Stimulated activated CD8-positive, alpha-beta memory T cell treated with anti-CD3 and anti-CD28 coated beads, Interleukin-12 subunit alpha, Interleukin-12 subunit beta, amount 100 ng/mL, for 24 hours (primary cell): ENCODE measurements around the gene UROC1.

Experiments
- DNase-seq: peaks from one replicate; pipeline ENCODE4 v3.0.0-alpha.2; 2020; ENCODE audit errors: extremely low read depth

UROC1 gene

DNA sequence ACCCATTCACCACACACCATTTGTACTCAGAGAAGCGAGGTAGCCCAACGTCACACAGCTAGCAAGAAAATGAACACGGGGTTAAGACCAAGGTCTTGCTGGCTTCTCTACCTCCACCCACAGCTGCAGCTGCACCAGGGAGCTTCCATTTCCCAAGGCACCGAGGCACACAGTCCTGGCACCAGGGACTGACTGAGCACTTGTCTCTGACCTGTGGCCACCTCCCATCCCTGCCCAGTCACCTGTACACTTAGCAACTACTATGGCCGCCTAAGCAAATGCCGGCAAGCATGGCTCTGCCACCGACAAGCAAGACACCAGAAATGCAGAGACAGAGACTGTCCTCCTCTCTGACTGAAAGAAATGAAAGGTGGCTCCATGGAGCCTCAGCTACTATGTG lies 57.2 kb downstream of the UROC1 start:
- DNase-seq: no peak

DNA sequence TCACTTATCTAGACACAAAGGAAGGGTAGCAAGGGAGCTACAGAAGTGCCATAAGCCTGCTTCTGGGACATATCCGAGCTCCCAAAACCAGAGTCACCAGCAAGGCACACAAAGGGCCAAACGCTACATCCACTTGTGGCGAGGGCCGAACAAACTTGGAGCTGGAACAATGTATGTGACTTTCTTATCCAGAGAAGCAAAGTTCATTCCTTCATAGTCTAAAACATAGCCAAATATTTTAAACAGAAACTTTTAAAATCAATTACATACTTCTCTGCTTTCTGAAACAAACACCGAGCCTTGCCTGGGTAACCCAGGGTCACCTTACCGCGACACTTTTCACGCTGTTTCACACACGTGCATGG lies 57.8 kb downstream of the UROC1 start:
- no peak for DNase-seq

DNA sequence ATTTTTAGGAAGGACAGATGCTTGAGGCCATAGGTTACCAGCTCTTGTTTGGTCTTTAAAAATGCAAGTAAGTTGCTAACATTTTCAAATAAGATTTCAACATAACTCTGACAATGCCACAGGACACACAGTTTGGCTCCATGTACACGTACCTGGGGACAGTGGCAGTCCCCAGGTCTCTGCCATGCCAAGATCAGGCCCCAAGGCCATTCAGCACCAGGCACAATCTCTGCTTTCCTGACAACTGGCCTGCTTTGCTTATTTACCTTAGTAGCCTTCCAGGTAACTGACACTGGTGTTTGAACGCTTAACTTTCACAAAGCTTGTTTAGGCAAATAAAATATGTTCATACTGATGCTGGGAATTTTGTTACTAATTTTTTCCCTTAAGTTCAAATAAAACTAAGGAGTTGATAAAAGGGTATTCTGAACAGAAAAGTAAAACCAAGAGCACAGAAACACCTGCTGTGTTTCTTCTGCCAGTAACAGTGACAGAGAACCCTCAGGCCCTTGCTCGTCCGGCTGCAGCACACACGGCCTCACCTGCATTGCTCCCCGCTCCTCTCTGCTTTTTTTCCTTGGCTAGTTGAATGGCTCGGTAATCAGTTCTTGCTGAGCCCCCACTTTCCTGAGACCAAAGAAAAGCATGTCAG lies 58.3 kb downstream of the UROC1 start:
- DNase-seq: no peak

DNA sequence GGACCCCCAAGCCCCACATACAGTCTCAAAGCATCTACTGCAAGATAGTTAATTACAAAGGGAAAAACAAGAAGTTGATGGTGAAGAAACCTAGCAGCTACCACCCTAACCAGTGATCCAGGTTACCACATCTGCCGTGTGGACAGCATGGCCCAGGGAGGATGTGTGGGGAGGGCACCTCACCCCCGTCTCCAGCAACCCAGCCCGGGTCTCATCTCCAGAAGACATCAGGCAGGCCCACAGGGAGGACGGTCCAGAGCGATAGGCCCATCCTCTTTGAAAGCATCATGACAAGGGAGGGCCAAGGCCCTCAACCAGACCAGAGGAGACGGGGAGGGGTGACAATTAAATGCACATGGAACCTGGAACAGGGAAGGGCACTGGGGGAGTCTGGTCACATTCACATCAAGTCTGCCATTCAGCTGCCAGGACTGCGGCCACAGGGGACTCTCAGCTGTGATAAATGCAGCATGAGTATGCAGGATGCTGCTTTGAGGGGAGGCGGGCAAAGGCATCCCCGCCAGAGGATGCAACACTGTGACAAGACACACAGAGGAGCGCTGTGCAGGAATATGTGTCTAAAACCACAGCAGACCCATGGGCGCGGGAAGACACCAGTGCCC lies 60.7 kb downstream of the UROC1 start:
- DNase-seq: no peak

DNA sequence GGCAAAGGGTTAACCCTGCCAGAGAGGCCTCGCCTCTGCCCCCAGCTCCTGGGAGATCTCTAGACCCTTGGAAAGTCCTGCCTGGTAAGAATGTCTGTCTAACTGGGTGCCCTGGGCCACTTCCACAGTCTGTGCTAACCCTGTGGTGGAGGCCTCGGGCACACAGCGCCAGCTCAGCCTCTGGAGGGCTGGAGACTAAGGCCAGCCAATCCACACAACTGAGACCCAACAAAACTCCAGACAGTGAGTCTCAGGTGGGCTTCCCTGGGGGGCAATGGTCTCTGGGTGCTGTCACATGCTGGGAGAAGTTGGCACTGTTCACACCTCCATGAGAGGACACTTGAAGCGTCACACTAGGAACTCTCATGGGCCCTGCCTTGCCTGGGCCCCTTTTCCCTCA lies 61.4 kb downstream of the UROC1 start:
- DNase-seq: no peak

DNA sequence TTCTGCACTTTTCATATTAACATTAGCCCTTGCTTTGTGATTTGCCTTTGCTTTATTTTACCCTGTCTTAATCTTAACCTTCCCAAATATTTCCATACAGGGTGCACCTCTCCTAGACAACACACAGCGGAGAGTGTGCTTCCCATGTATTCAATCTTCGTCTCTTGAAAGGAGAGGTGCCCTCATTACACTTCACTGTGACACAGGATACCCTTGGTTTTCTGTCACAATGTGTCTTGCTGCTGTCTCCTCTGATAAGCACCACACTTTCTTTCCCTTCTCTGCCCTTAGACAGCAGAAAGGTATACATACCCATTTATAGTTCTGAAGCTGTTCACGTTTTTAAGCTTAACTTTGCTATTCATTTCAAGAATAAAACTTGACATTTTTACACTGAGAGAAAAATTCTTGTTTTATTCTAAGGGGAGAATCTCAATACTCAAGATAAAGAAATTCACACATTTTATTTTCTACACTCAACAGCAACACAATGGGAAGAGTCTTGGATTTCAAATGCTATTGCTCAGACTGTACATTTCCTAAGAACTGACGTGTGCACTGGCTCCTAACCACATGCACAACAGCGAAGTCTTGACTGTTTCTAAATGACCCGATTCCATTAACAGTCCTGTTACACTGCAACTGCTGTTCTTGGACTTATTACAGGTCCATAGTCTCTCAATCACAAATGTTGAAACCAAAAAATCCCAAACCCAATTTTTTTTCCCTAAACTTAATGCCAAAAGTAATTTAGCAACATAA lies 63.0 kb downstream of the UROC1 start:
- no peak for DNase-seq

DNA sequence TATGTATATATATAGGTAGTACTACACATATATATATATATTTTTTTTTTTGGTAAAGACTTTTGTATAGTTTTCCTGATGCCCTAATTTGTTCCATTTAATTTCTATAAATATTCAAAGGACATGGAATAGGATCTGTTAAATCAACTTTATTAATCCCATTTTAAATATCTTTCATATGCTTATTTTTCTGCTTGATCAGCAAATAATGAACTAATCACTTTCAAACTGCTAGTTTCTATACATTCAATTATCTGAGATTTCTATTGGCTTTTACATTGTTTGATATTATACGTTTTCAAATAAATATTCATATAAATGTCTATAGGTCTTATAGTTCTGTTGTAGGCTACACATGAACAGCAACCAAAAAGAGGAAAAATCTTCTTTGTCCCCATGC lies 63.5 kb downstream of the UROC1 start:
- DNase-seq: no peak

DNA sequence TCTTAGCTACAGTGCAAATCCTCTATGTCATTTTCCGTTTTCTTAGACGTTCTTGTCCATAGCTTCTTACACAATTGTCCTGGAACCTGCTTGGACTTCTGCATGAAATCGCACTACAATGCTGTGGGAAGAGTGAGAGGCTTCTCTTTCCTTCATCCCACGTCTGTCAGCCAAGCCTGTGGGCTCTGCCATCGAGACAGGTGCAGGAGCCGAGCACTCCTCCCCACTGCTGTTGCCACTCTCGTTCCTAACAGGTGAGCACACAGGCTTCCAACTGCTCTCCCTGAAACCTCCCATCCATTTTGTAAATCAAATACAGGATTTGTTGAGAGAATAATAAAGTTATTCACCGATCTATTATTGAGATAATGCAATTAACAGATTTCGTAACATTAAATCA lies 65.4 kb downstream of the UROC1 start:
- no peak for DNase-seq

DNA sequence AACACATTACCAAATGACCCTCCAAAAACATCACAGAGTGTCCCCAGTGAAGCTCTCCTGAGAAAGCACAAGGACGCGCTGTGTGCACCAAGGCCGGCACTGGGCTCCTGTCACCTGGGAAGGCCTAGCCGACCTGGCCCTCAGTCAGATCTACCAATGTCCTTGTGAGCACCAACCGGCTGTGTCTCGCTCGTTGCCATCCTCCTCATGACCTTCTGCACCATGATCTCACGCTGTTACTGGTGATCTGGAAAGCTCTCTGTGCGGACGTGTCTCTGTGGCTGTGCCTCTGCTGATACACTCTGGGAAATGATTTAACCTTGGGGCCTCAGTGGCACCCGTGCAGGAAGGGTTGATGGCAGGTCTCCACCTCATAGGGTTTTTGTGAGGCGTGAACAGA lies 66.1 kb downstream of the UROC1 start:
- DNase-seq: no peak

DNA sequence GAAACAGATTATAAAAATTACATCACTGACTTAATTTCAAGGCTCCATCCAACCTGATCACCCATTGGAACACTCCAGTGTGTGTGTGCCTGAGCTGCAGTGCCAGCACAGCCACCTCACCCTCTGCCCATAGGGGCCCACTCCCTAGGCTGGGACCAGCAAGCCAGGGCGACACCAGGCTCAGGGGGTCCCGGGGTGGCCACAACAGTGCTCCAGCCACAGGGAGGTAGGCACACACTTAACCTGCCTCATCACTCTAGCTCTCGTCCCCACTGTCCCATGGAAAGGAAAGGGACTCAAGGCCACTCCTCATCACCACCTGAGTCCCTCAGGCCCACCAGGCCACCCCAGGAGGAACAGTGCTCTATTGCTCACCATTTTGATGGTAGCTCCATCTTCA lies 66.8 kb downstream of the UROC1 start:
- no peak for DNase-seq

DNA sequence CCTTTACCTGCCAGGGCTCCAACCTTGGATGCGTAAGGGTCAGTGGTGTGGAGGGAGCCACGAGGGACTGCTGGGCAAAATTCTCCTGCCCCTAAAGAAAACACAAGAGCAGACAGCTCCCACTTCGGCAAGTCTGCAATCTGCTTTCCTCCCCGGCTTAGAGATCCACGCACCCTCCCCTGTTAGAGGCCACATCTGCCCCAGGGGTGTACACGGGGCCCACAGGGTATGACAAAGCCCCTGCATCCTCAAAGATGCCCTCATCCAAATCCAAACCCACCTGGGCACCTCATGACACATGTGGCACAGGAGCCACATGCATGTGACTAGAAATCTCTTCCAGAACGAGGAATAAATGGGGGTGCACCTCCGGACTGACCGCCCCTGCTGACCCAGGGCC lies 67.4 kb downstream of the UROC1 start:
- no peak for DNase-seq

DNA sequence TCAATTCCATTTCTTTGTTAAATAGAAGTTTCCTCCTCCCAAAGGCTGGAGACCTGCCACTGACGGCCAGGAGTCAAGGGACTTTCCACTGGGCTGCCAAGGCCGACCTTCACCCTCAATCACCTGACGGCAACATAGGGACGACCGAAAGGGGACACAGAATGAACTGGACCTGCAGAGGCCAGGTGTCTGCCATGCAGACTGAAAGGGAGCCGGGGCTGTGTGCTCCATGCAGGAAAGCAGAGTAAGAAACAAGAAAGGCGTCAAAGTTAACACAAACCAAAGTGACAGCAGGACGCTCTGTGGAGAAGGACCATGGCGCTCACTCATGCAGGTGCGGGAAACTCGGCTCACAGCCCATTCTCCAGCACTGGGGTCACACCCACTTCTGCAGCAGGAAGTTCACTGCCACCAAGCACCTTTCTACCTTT lies 67.9 kb downstream of the UROC1 start:
- DNase-seq: no peak

DNA sequence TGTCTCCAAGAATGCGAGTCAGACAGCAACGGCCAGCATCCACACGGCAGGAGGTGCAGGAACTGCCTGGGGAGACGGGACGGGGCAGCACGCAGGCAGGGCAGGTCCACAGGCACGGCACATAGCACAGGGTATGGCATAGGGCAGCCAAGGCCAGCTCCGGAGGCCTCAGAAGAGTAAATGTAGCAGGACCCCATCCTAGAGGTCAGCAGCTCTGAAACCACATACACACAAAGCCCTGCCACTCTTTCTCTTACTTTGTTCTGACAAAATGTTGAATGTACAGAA lies 68.7 kb downstream of the UROC1 start:
- DNase-seq: no peak

DNA sequence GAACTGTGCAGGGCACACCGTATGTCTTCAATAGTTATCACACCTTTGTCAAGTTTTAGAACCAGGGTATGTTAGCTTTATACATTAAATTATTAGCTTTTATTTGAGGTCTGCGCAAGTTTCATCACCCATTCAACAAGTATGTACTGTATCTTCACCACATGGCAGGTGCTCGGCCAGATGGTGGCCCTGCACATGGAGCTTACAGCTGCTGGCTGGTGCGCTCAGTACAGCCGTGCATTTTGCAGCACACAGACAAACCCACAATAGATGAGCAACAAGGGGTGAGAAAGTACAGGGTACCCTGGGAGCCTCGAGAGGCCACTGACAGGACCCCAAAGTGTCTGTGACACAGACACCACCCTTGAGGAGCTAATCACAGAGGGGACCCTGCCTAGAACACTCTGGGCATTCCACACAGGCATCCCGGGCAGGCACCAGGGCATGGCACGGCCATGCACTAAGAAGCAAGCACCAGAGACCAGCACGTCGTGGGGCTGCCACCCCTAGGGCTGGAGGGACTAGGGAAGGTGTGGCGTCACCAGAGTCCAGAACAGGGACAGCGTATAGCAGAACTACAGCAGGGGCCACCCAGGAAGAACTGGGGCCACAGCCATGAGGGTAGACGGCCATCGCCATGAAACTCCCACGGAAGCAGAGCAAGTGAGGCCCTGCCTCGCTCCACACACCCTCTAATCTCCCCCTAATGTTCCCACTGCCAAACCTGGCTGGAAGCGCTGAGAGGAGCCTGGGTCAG lies 69.3 kb downstream of the UROC1 start:
- DNase-seq: no peak

DNA sequence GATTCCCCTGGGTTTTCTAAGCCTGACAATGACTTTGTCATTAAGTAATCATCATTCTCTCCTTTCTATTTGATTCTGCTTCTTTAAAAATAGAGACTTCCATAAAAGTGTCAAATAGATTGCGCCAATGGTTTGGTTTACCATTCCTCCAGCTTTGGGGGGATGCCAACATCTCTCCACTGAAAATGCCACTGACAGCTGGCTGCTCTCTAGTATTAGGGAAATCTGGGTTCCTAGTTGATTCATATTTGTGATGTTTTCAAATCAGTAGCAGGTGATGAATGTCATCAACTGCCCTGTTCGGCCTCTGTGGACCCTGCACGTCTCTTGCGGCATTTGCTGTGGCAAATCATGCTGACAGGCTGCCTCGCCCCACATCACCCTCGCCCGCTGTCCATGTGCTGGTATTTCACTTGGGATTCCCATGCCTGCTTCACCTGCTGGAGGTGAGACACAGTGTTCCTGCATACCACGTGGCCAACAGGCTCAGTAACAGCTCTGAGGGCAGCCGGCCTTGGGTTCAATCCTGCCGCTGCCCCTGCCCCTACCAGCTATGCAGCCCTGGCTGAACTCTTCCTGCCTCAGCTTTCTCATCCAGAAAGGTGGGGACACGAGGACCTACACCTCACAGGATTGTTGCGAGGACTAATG lies 70.0 kb downstream of the UROC1 start:
- DNase-seq: no peak

DNA sequence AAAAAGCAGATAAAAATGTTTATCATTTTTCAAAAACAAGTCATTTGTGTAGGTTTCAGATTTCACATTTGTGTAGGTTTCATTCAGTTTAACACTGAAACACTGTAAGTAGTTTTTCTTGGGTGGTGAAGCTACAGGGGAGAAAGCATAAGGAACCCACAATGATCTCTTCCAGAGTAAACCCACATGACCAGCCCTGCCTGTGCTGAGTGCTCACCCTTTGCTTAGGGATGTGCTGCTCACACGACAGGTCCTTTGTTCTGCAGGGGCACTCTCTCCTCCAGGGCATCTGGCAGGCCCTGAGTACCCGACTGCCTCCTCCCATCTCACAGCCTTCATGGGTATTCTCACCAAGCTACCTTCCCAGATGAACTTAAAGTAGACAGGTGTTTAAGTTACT lies 70.8 kb downstream of the UROC1 start:
- no peak for DNase-seq

DNA sequence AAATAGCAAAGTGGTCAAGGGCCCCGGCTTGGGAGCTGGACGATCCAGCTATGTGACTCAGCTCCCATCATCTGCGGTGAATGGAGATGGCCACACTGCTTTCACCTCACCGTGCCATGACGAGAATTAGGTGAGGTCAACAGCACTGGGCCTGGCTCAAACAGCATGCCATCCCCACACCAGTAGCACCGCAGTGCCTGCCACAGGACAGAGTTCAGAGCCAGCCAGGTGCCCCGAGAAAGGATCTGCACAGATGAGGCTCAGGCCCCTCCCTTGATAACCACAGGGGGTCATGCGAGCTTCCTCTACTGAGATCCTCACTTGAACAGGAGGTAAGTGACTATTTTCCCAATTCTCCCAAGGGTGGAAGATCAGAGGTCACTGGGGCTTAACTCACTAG lies 71.3 kb downstream of the UROC1 start:
- DNase-seq: no peak

DNA sequence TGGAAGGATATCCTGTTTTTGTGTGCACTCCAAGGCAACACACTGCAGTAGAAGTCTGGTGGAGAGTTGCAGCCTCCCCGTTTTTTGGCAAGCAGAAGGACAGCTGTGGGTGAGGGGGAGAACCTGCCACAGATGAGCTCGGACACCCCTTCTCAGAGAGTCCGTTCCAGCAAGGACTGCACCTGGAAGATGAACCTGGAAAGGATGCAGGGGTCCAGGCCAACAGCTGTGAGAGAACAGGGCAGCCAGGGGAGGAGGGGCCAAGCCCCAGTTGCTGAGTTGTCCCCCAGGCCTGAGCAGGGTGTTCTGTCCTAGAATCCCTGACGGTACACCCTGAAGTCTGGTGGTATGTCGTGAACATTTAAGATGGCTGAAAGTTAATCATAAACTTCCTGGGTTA lies 72.1 kb downstream of the UROC1 start:
- no peak for DNase-seq

DNA sequence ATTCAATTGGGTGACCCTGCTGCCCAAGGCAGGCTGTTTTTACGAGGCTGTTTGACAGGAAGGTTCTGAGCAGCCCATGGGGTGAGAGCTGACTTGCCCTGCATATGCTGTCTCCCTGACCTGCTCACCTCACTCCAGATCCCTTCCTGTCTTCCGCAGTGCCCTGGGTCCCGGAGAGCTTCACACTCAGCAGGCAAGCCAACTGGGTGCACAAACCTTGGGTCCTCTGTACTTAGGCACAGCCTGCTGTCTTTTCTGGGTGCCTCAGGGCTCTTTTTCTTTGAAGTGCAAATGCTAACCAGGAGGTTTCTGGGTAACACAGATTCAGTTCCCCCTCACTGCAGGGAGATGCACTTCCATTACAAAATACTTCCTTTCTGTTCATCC lies 74.7 kb downstream of the UROC1 start:
- DNase-seq: no peak

DNA sequence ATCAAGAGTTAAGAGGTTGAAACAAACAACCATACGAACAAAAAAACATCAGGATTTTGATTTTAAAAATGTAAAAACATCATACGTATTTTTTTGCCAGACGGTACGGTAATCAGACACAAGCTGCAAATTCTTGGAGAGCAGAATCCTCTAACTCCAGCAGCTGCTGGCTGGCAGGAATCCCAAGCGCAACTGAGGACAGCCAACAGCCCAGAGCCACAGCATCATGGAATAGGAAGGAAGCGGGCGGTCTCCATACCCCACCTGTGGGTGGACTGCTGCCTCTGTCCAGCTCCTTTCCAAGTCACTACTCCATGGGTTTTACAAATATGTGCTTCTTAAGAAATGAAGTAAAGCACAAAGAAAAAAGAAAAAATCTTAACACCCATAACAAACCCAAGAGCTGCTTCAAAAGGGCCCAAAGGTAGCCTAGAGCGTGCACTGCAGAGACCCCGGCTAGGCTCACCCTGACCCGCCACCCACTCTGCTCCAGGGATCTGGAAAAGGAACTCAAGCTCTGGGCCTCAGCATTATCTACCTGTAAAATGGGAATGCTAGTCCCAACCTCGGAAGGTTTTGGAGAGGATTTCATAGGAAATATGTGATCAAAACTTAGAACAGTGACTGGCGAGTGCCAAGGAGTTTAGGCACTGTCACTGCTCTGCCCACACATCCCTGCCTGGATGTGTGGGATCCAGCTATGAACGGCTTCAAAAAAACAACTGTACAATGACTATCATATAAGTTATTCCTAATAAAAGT lies 75.3 kb downstream of the UROC1 start:
- DNase-seq: no peak

DNA sequence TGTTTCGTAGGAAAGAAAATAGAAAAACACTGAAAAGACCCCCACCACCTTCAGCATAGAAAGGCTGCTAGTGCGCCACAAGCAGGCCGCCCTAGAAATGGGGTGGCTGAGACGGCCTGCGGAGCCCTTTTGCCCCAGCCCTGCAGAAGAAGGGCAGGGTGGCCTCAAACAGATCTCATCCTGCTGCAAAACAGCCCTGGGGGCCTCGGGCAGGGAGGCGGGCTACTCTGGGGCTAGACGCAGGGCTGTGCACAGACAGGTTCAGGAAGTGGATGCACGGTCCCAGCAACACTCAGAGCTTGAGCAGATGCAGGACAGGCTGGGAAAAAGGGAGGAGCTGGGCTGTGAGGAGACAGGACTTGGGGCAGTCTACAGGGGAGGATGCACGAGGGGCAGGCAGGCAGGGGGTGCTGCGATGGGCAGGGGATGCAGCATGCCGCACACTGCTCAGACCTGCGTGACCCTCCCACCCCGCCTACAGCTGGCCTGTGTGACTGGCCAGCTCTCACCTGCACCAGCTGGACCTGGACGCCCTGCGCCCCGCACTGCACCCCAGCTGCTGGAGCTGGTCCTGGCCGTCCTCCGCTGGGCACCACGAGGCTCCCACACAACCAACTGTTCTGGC lies 76.2 kb downstream of the UROC1 start:
- DNase-seq: no peak
